A673 (cell line): ENCODE measurements around the gene IQGAP1. TPM values are rescaled to one million over a fixed set of nuclear protein-coding genes. Genes with fewer than 3 reads are reported as not detected.

ENCODE experiments used
- BruUV-seq: library from RNA; stranded (reverse); fragments of 400-500 nt; replicated peaks from 2 replicates; lab custom pipeline; 2021; lab: Mats Ljungman, UMichigan
- CTCF ChIA-PET: fragments of 300-600 bp; sonication (Branson Sonifier 250); formaldehyde crosslinking; loops from one replicate; lab custom pipeline; 2022; ENCODE audit warnings: antibody characterized with exemption; lab: Charles Lee
- POLR2A ChIA-PET: fragments of 300-600 bp; sonication (Branson Sonifier 250); formaldehyde crosslinking; loops from one replicate; lab custom pipeline; 2022; ENCODE audit warnings: antibody characterized with exemption; ENCODE audit not compliant: low non-redundant PET; lab: Charles Lee
- DNase-seq: peaks from one replicate; pipeline ENCODE4 v3.0.0-alpha.2; 2015; ENCODE audit warnings: low spot score
- H3K27ac ChIP-seq: fragments of 200-600 bp; sonication (generic); 2 replicates; pipeline ENCODE4 v1.5.1; 2016; ENCODE audit warnings: mixed run types, low read depth, mild to moderate bottlenecking, mixed read lengths, antibody characterized with exemption, low read length; ENCODE audit not compliant: poor library complexity, severe bottlenecking
- H3K27me3 ChIP-seq: fragments of 200-600 bp; sonication (generic); replicated peaks from 2 replicates; pipeline ENCODE4 v1.6.1; 2017; ENCODE audit warnings: mixed run types, low read depth, mild to moderate bottlenecking, mixed read lengths, antibody characterized with exemption, low read length; ENCODE audit not compliant: insufficient read depth, poor library complexity
- H3K36me3 ChIP-seq: fragments of 200-600 bp; sonication (generic); 2 replicates; pipeline ENCODE4 v1.6.1; 2016; ENCODE audit warnings: mixed run types, mild to moderate bottlenecking, mixed read lengths, antibody characterized with exemption, low read length; ENCODE audit not compliant: insufficient read depth, poor library complexity, severe bottlenecking
- H3K4me1 ChIP-seq: fragments of 200-600 bp; sonication (generic); 2 replicates; pipeline ENCODE4 v1.6.1; 2017; ENCODE audit warnings: mixed run types, mild to moderate bottlenecking, mixed read lengths, antibody characterized with exemption, low read length; ENCODE audit not compliant: insufficient read depth, poor library complexity, severe bottlenecking
- H3K4me3 ChIP-seq: fragments of 200-600 bp; sonication (generic); 2 replicates; pipeline ENCODE4 v1.5.1; 2016; ENCODE audit warnings: low read depth, mixed run types, mild to moderate bottlenecking, mixed read lengths, low read length; ENCODE audit not compliant: poor library complexity, severe bottlenecking
- H3K9me3 ChIP-seq: fragments of 200-600 bp; sonication (generic); 2 replicates; pipeline ENCODE4 v1.6.1; 2016; ENCODE audit warnings: mixed run types, low read depth, mild to moderate bottlenecking, mixed read lengths, antibody characterized with exemption, low read length; ENCODE audit not compliant: poor library complexity, severe bottlenecking
- CTCF ChIP-seq: fragments of 300-800, 200-600 bp; sonication (generic); conservative IDR thresholded peaks from 2 replicates; pipeline ENCODE4 v1.5.1; 2017; ENCODE audit warnings: low read depth, mild to moderate bottlenecking, antibody characterized with exemption, low read length, moderate library complexity, mixed read lengths
- EZH2 ChIP-seq: fragments of 200-600 bp; sonication (generic); IDR thresholded peaks from 2 replicates; pipeline ENCODE4 v1.6.1; 2017; ENCODE audit warnings: borderline replicate concordance, low read depth, mild to moderate bottlenecking, mixed read lengths, antibody characterized with exemption, low read length; ENCODE audit not compliant: poor library complexity, severe bottlenecking
- intact Hi-C: fragments of 100-400 bp; cut with micrococcal nuclease; formaldehyde crosslinking; loops from one replicate; pipeline ENCODE4 v1.10.0; 2022; ENCODE audit not compliant: unreplicated experiment
- total RNA-seq: library from RNA; stranded (reverse); gene quantifications from 2 replicates; pipeline ENCODE4 v1.2.3, GENCODE V29; 2021

The IQGAP1 gene
- total RNA-seq, 1 experiment from 2014 or later, result 119 TPM

- Histone ChIP-seq H3K9me3 (no peaks in the 10 kb centered on the region), H3K27ac (no peak overlapping the region), H3K4me1 (peaks cover 14% of the 10 kb centered on the region), H3K4me3 (no peak overlapping the region), H3K36me3 (peaks cover 7% of the 10 kb centered on the region), H3K27me3 (no peaks in the 10 kb centered on the region)
- intact Hi-C loops, result no loop called here
- BruUV-seq, result no TSS peak
- CTCF ChIA-PET, result no interaction called here
- POLR2A ChIA-PET, result no interaction called here
- no peak for TF ChIP-seq EZH2
- no peak for TF ChIP-seq CTCF
- no peak for DNase-seq
Observed at GRCh38 chr15:90540768-90541167, 152.7 kb downstream of the IQGAP1 start.

GRCh38 chr15:90545095-90545494 is 157.1 kb downstream of the IQGAP1 start:
- BruUV-seq, result no TSS peak
- Histone ChIP-seq H3K27me3 (no peaks in the 10 kb centered on the region), H3K4me1 (no peaks in the 10 kb centered on the region), H3K27ac (no peak overlapping the region), H3K36me3 (peaks cover 1% of the 10 kb centered on the region), H3K9me3 (no peaks in the 10 kb centered on the region), H3K4me3 (no peak overlapping the region)
- ChIA-PET POLR2A (interaction anchor here (0.6 kb wide), 1 partner anchor 16 kb away, joined by 5 read pairs; no protein-coding TSS in a partner anchor), CTCF (no interaction called here)
- no peak for TF ChIP-seq EZH2
- TF ChIP-seq CTCF, result peak; percentile 34; the same call in 1 of the 2 replicates
- DNase-seq, result peak; percentile 46
- intact Hi-C loops, result no loop called here

- Histone ChIP-seq H3K27ac (no peak overlapping the region), H3K4me3 (no peak overlapping the region), H3K27me3 (no peaks in the 10 kb centered on the region), H3K36me3 (no peaks in the 10 kb centered on the region), H3K4me1 (peaks cover 5% of the 10 kb centered on the region), H3K9me3 (no peaks in the 10 kb centered on the region)
- CTCF ChIA-PET, result no interaction called here
- TF ChIP-seq EZH2 (no peak), CTCF (no peak)
- intact Hi-C loops, result no loop called here
- DNase-seq, result no peak
- no TSS peak for BruUV-seq
- POLR2A ChIA-PET, result no interaction called here
Observed at GRCh38 chr15:90547540-90547939, 159.5 kb downstream of the IQGAP1 start.
